Epithelial cell of proximal tubule (primary cell): ENCODE results near the gene MEDAG. TPM values are rescaled to one million over a fixed set of nuclear protein-coding genes. Genes with fewer than 3 reads are reported as not detected.

Experiments used
- DNase-seq: peaks from one replicate; pipeline ENCODE4 v3.0.0-alpha.2; 2011; ENCODE audit warnings: low read depth
- H3K4me3 ChIP-seq: 2 replicates; pipeline ENCODE4 v1.5.1; 2011; ENCODE audit warnings: low read depth, mild to moderate bottlenecking, low read length
- CTCF ChIP-seq: conservative IDR thresholded peaks from 2 replicates; pipeline ENCODE4 v1.5.1; 2012; ENCODE audit warnings: low read depth, mild to moderate bottlenecking, low read length
- total RNA-seq: library from RNA; depleted of rRNA; stranded (reverse); fragments of >200 nt; gene quantifications from 2 replicates; pipeline ENCODE4 v1.2.3, GENCODE V29; 2015

Gene MEDAG
- total RNA-seq, 1 donor from 2014 or later: 0.17 TPM

DNA sequence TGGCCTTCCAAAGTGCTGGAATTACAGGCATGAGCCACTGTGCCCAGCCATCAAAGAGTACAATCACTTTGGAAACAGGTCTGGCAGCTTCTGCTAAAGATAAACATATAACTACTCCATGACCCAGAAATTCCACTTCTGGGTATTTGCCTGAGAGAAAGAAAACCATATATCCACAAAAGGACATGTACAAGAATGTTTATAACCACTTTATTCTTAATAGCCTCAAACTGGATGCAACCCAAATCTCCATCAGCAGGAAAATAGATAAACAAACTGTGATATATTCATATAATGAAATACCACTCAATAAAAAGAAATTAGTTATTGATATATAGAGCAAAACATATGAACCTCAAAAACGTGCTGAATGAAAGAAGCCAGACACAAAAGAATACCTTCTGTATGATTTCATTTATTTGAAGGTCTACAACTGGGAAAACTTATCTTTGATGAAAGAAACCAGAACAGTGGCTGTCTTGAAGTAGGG, 66.9 kb downstream of the MEDAG start:
- no peak for TF ChIP-seq CTCF
- H3K4me3 ChIP-seq: no peak overlapping the region
- no peak for DNase-seq

DNA sequence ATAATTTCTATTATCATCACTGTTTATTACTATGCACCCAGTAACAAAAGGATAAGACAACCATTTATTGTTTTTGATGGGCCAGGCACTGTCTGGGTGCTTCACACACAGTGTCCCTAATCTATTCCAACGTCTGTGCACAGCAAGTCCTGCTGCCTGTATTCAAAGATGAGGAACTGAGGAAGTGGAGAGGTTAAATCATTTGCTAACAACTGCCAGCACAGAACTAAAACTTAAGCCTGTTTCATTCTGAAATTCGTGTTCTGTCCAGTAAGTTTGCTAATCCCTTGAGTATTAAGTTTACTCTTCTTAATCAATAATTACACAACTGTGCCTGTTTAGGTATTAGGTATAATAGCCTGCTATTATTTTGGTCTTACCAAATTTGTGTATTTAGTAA, 68.3 kb downstream of the MEDAG start:
- no peak for TF ChIP-seq CTCF
- no peak for DNase-seq
- no peak overlapping the region for H3K4me3 ChIP-seq

Other genes starting within 250 kb of the MEDAG start
- 2.0 and 2.5 TPM in 2 replicates for gene ALOX5AP, start 170.7 kb upstream of the MEDAG start, total RNA-seq
- gene TEX26, start 26.4 kb downstream of the MEDAG start, total RNA-seq: not detected in 2 replicates